Colonic mucosa (tissue), 4 donors: ENCODE measurements around the gene KLF11. TPM values are rescaled to one million over a fixed set of nuclear protein-coding genes. Genes with fewer than 3 reads are reported as not detected.

Experiments
- DNase-seq: peaks from one replicate; pipeline ENCODE4 v3.0.0-alpha.2; 2020
- H3K27ac ChIP-seq: fragments of 200-600 bp; one replicate; pipeline ENCODE4 v1.8.0; 2021
- H3K27me3 ChIP-seq: fragments of 200-600 bp; one replicate; pipeline ENCODE4 v1.8.0; 2021
- H3K36me3 ChIP-seq: fragments of 200-600 bp; one replicate; pipeline ENCODE4 v1.8.0; 2021
- H3K4me1 ChIP-seq: fragments of 200-600 bp; one replicate; pipeline ENCODE4 v1.8.0; 2021; ENCODE audit warnings: mild to moderate bottlenecking
- H3K4me3 ChIP-seq: fragments of 200-600 bp; one replicate; pipeline ENCODE4 v1.8.0; 2021
- H3K9ac ChIP-seq, 2 donors: one replicate each; pipeline ENCODE4 v1.7.0; 2013; ENCODE audit warnings: control low read depth in 2 of 2, low read depth in 2 of 2, low read length in 2 of 2
- H3K9me3 ChIP-seq: fragments of 200-600 bp; one replicate; pipeline ENCODE4 v1.8.0; 2021
- intact Hi-C: fragments of 100-400 bp; cut with DNase I; formaldehyde crosslinking; loops from one replicate; pipeline ENCODE4 v1.14.1; 2022
- total RNA-seq, 2 donors: library from RNA; stranded (reverse); fragmentation: NEBNext Ultra II Directional in 1 of 2; extraction: Animal tissue kit (Norgen Biotek cat#: 25700) in 1 of 2; gene quantifications; one replicate each; pipeline ENCODE4 v1.2.1, GENCODE V29; 2021
- TF ChIP-seq, protein P1 (sequence below): fragments of 200-600 bp; IDR thresholded peaks from one replicate; pipeline ENCODE4 v1.8.0; 2022; ENCODE audit warnings: antibody characterized with exemption, mild to moderate bottlenecking
- donor health status: healthy.
- donor health status: DM: no; HTN: no; CAD: no.
- donor health status: DM: no; HTN: no; CAD: no.

KLF11 gene
- total RNA-seq, 2 donors from 2014 or later, result 6.6 to 11.2 TPM

GRCh38 chr2:10034333-10035052 lies 8.9 kb upstream of the KLF11 start:
- no peak overlapping the region for H3K27ac ChIP-seq

DNA sequence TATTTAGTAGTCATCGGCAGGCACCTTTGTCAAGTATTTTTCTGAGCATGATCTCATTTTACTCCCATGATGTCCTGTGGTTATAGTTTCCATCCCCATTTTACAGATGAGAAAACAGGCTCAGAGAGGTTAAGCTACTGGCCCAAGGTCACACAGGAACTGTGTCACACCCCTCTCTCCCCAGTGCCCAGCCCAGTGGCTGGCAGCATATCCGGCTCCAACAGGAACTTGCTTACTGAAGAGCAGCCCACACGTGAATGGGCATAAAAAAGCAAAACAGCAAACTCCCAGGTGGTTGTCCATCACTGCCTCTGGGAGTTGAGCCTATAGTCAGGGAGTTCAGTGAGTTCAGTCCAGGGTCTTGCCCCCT lies 8.3 kb upstream of the KLF11 start:
- TF ChIP-seq, protein P1, sequence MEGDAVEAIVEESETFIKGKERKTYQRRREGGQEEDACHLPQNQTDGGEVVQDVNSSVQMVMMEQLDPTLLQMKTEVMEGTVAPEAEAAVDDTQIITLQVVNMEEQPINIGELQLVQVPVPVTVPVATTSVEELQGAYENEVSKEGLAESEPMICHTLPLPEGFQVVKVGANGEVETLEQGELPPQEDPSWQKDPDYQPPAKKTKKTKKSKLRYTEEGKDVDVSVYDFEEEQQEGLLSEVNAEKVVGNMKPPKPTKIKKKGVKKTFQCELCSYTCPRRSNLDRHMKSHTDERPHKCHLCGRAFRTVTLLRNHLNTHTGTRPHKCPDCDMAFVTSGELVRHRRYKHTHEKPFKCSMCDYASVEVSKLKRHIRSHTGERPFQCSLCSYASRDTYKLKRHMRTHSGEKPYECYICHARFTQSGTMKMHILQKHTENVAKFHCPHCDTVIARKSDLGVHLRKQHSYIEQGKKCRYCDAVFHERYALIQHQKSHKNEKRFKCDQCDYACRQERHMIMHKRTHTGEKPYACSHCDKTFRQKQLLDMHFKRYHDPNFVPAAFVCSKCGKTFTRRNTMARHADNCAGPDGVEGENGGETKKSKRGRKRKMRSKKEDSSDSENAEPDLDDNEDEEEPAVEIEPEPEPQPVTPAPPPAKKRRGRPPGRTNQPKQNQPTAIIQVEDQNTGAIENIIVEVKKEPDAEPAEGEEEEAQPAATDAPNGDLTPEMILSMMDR, result no peak
- intact Hi-C loops, result no loop called here
- no peaks in the 10 kb centered on the region for H3K36me3 ChIP-seq
- H3K27me3 ChIP-seq, result no peaks in the 10 kb centered on the region
- no peak for DNase-seq
- H3K4me3 ChIP-seq, result no peak overlapping the region
- peaks cover 3% of the 10 kb centered on the region for H3K4me1 ChIP-seq
- H3K27ac ChIP-seq, result no peak overlapping the region
- no peak overlapping the region for H3K9ac ChIP-seq
- no peaks in the 10 kb centered on the region for H3K9me3 ChIP-seq

More at GRCh38 chr2:10034333-10035052, 8.9 kb upstream of the KLF11 start:
- intact Hi-C loops, result no loop called here
- peaks cover 3% of the 10 kb centered on the region for H3K4me1 ChIP-seq
- H3K4me3 ChIP-seq, result no peak overlapping the region
- no peaks in the 10 kb centered on the region for H3K9me3 ChIP-seq
- TF ChIP-seq, protein P1, result no peak
- no peaks in the 10 kb centered on the region for H3K36me3 ChIP-seq
- H3K27me3 ChIP-seq, result no peaks in the 10 kb centered on the region
- DNase-seq, result no peak
- H3K9ac ChIP-seq, result no peak overlapping the region

- Histone ChIP-seq H3K9me3 (no peaks in the 10 kb centered on the region), H3K9ac (no peak overlapping the region), H3K4me1 (peaks cover 3% of the 10 kb centered on the region), H3K27ac (no peak overlapping the region), H3K36me3 (no peaks in the 10 kb centered on the region), H3K4me3 (no peak overlapping the region), H3K27me3 (no peaks in the 10 kb centered on the region)
- DNase-seq, result no peak
- TF ChIP-seq, protein P1, result no peak
- intact Hi-C loops, result no loop called here
Measured at GRCh38 chr2:10035633-10036032, 7.7 kb upstream of the KLF11 start.

GRCh38 chr2:10036095-10036884 lies 7.1 kb upstream of the KLF11 start:
- no peaks in the 10 kb centered on the region for H3K9me3 ChIP-seq
- H3K27ac ChIP-seq, result no peak overlapping the region
- TF ChIP-seq, protein P1, result no peak
- H3K9ac ChIP-seq, result peak overlapping the region in 1 of 2 donors; percentile 43
- no peaks in the 10 kb centered on the region for H3K36me3 ChIP-seq
- intact Hi-C loops, result no loop called here
- no peak for DNase-seq
- H3K4me1 ChIP-seq, result peaks cover 3% of the 10 kb centered on the region
- no peaks in the 10 kb centered on the region for H3K27me3 ChIP-seq
- H3K4me3 ChIP-seq, result no peak overlapping the region

DNA sequence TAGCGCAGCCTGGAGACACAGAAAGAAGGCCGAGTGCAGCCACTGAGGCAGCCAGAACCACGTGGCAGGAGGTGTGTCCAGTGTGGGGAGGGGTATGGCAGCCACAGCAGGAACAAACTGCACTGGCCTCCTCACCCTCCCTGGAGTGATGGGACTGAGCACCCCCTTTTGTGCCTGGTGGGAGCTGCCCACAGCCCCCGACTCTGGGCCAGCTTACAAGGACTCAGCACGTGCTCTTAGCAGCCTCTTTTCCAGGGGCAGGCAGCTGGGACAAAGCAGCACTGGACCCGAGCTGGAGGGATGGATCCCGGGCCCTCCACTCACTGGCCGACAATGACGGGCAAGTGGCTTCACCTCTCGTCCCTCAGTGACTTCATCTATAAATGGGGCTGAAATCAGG lies 5.2 kb upstream of the KLF11 start:
- peaks cover 3% of the 10 kb centered on the region for H3K4me1 ChIP-seq
- no peak overlapping the region for H3K9ac ChIP-seq
- H3K9me3 ChIP-seq, result no peaks in the 10 kb centered on the region
- TF ChIP-seq, protein P1, result no peak
- H3K4me3 ChIP-seq, result no peak overlapping the region
- no peak for DNase-seq
- no peak overlapping the region for H3K27ac ChIP-seq
- no peaks in the 10 kb centered on the region for H3K36me3 ChIP-seq
- no peaks in the 10 kb centered on the region for H3K27me3 ChIP-seq
- intact Hi-C loops, result no loop called here
